DMS53 treated with DMSO at 0.1 percent for 48 hours (cell line): ENCODE data around the gene SCUBE2.

Source experiments
- DNase-seq: peaks from one replicate; lab custom pipeline; 2025; ENCODE audit not compliant: unreplicated experiment; lab: John Stamatoyannopoulos, UW

Gene SCUBE2

GRCh38 chr11:9091044-9091922, at the start of gene SCUBE2:
Gene SCUBE2, minus strand, starts transcription at chr11:9091599. Its CDS starts 71 bp downstream, at chr11:9091528.
- no peak for DNase-seq

- no peak for DNase-seq
Observed at GRCh38 chr11:9141186-9141585, 49.8 kb upstream of the SCUBE2 start.

DNA sequence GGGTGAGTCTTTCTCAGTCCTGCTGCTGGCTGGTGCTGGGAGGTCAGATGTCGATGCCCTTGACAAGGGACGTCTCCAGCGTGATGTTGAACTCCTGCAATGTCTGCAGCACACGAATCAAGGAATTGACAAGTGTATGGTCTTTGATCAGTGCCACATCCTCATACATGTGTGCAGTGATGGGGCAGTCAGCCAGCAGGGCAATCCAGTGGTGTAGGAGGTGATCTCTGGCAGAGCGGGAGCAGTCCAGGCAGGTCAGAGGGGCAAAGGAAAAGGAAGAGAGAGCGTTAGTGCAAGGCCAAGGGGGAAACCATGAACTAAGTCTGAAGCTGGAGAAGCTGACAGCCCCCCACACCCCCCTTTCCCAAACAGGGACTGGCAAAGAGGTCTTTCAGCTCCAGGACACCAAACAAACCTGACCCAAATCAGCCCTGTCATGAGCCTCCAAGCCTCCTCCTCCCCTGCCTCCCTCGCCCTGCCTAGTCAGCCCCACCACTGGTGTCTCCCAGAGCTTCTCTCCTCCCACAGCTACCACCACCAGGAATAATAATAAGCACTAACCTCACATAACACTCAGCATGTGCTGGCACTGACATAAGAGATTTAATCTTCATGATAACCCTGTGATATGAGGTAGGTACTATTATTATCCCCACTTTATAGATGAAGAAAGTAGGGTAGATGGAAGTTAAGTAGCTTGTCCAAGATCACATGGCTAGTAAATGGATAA, 48.4 kb upstream of the SCUBE2 start:
- DNase-seq: no peak

- DNase-seq: peak; percentile 96
Observed at GRCh38 chr11:9138612-9139579, 47.5 kb upstream of the SCUBE2 start.

DNA sequence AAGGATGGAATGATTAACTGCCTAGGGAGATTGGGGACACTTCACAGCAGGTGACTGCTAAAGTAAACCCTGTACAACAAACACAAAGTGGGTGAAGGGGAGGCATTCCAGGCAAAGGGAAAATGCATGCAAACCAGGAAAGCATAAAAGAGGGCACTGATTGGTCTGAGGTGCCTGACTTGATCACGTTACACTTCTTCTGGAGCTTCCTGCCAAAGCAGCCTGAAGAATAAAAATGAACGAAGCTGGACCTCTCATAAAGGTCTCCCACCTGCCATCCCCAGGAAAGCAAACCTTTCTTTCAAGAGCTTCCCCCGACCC, 46.7 kb upstream of the SCUBE2 start:
- DNase-seq: peak; percentile 89

DNA sequence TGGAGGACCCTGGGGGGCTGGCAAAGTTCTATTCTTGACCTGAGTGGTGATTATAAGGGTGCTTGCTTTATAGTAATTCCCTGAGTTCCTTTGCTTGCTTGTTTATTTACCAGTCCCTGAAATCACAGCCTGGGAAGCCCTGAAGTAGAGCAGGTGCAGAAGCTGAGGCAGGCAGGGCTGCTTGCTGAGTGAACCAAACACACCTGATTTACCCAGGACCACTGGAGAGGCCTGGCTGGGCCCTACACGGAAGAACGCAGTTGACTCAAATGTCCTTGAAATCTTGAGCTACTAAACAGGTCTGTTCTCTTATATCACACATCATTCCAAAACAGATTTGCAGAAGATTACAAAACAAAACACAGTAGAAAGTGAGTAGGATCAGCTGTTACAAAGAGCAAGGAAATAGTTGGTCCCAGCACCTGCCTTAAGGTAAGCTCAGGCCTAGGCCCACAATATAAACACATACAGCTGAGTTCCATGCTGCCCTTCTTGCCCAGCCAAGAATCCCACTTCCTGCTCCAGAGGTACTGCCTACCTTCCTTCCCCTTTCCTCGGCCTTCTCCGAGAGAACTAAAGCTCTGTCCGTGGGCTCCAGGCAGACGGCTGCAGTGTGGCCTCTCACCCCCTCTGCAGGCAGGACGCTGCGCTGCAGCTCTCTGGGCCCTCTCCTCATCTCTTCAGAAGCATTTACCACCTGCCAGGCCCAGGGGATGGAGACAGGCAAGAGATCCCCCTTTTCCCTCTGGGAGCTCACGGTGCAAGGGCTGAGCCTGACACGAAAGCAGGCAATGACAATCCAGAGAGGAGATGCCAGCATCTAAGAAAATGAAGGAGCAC, 46.1 kb upstream of the SCUBE2 start:
- DNase-seq: peak; percentile 89

DNA sequence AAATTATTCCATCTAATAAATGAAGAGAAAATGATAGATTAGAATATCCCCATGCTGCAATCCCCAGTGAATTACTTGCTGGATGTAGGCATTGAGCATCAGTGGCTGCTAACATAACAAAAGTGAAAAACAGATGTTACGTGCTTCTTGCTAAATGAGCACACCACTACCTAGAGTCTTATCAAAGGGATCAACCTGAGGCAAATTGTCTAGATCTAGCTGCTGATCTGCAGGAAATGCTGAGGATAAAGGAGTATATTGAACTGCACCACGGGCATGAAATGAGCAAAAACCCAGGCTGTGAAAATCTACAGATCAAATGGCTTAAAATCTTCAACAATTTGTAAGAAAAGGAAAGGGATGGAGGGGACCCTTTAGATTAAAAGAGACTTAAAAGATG, 45.3 kb upstream of the SCUBE2 start:
- DNase-seq: no peak

- DNase-seq: no peak
Observed at GRCh38 chr11:9133956-9134355, 42.6 kb upstream of the SCUBE2 start.

GRCh38 chr11:9132203-9132878, 40.9 kb upstream of the SCUBE2 start:
- no peak for DNase-seq

- DNase-seq: no peak
Observed at GRCh38 chr11:9130297-9130696, 38.9 kb upstream of the SCUBE2 start.

GRCh38 chr11:9126636-9127035, 35.2 kb upstream of the SCUBE2 start:
- DNase-seq: peak; percentile 7

- no peak for DNase-seq
Observed at GRCh38 chr11:9125185-9125886, 33.9 kb upstream of the SCUBE2 start.

DNA sequence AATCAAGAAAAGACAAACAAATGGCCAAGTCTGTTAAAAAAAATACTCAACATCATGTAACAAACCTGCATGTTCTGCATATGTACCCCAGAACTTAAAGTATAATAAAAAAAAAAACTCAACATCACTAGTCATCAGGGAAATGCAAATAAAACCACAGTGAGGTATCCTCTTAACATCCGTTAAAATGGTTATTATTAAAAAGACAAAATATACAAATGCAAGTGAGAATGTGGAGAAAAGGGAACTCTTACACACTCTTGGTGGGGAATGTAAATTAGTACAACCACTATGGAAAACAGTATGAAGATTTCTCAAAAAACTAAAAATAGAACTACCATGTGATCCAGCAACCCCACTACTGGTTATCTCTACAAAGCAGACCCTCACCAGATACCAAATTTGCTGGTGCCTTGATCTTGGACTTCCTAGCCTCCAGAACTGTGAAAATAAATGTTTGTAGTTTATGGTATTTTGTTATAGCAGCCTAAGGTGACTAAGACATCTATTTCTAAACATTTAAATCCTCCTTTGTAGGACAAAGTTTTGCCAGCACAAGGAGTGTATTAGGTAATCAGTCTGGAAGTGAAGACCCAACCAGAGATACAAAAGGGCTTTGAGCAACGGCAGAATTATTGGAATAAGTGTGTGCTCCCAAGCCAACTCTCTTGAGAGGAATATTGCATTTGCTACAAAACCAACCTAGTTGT, 32.4 kb upstream of the SCUBE2 start:
- no peak for DNase-seq

GRCh38 chr11:9121469-9121796, 30.0 kb upstream of the SCUBE2 start:
- no peak for DNase-seq

DNA sequence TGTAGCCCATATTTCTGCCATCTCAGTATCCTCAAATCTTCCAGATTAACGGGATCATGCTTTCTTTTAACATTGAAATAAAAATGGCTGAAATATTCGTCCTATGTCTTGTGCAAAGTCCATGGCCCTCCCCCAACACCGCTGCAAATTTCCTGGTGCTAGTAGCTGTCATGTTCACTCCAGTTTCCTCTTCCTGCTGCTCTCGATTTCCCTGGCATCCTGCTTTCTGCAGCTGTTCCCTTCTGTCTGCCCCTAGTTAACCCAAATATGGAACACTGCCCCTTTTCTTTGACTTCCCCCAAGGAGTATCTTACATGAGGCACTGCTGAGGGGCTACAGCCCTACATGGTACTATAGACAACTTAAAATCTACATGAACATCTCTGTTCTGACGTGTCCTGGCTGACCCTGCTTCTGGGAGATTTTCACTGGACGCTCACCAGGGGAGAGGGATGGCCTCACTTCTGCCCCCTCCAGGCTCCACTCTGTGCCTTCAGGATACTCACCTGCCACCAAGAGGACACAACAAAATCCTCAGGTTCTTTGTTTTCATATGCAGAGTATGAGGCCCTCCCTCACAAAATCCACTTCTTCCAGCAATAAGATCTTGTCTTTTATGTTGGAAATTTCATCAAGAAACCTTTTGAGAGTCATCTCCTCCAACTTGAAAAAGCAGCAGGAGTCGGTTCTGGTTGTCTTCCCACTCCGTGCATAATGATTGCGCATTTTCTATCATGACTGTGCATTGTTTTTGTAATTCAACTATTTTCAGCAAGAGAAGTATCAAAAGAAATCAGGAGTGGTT, 29.5 kb upstream of the SCUBE2 start:
- DNase-seq: no peak

- DNase-seq: no peak
Observed at GRCh38 chr11:9118277-9118676, 26.9 kb upstream of the SCUBE2 start.

DNA sequence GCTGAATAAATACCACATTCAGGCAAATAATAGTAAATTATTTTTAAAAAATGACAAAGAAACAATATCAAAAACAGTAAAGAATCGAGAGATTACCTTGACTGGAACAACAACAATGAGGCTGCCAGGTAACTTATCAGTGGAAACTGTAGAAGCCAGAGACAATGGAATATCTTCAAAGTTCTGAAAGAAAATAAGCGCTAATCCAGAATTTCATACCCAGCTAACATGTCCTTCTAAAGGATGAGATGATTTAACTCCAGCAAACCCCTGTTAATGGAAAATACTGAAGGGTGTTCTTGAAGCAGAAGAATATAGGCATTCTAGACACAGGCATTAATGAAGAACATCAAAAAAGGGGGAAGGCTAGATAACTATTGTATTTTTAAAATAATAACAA, 20.7 kb upstream of the SCUBE2 start:
- DNase-seq: no peak
